Upper lobe of left lung (tissue), 4 donors: Measurements from ENCODE around the gene SKOR1.

ENCODE experiments used
- POLR2A ChIP-seq, 4 donors: fragments of 450-650 bp; IDR thresholded peaks; one replicate each; pipeline ENCODE4 v1.5.1; 2016 to 2017; ENCODE audit warnings: antibody characterized with exemption in 4 of 4, mild to moderate bottlenecking in 2 of 4
- POLR2AphosphoS5 ChIP-seq, 2 donors: sonication (generic); formaldehyde crosslinking; IDR thresholded peaks; one replicate each; pipeline ENCODE4 v1.5.1; 2017; ENCODE audit warnings: antibody characterized with exemption in 2 of 2

- TF ChIP-seq POLR2A (IDR thresholded peaks at IDR 0.05) (no peak), POLR2AphosphoS5 (IDR thresholded peaks at IDR 0.05) (no peak)
Observed at GRCh38 chr15:67835297-67836133, 10.2 kb downstream of the SKOR1 start.
